Measurements from ENCODE around the gene IBA57. TPM values are rescaled to one million over a fixed set of nuclear protein-coding genes. Genes with fewer than 3 reads are reported as not detected.

Gene IBA57
- total and polyA plus RNA-seq, 7 donors = 2.9 to 14.0 (median 4.8) TPM

DNA sequence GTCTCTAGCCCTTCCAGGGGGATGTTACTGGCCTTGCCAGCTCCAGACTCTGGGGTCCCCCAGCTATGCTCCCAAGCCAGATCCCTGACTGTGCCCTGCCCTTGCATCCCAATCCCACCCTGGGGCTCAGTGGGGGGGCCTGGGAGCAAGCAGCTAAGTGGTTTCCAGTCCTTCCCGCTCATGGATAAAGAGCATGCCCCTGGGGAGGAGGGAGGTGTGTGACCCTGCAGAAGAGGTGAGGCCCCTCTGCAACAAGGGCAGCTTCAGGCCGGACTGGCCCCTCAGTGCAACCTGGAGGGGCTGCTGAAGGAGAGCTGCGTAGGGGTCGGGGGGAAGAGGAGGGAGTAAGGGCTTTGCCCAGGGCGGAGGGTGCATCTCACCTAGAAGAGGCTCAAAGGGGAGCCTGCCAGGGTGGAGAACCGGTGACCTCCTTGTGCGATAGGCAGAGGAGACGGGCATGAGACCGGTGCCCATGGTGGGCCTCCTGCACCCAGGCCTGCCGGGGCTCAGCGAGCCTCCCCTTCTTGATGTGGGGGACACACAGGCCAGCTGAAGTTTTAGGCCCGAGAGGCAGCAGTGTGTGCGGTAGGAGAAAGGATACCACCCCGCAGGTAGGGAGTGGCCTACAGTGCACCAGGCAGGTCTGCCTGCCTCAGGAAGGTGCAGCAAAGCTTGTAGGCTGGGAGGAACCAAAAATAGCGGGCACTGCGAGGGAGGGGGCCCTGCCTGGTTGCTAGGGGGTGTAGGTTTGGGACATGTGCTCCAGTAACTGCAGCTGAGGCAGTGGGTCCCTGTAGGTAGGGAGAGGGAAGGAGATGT, 45.3 kb downstream of the IBA57 start:
- DNase-seq = no peak
- intact Hi-C loops (cut with DNase I) = loop anchor here (5.0 to 10.0 kb wide), 2 partner anchors 76 to 196 kb away; partner anchors contain the start of gene TRIM11
- WGBS, 2 donors = 82 to 89% methylated on average over 16 of the region's 16 CpGs
- H3K9me3 ChIP-seq = no peaks in the 10 kb centered on the region
- no peaks in the 10 kb centered on the region for H3K36me3 ChIP-seq
- H3K27me3 ChIP-seq = peaks cover 12 to 38% (median 26%) of the 10 kb centered on the region in 3 donors
- H3K4me3 ChIP-seq = no peak overlapping the region
- TF ChIP-seq EP300 (IDR thresholded peaks at IDR 0.05) = no peak
- TF ChIP-seq POLR2AphosphoS5 (IDR thresholded peaks at IDR 0.05) = no peak
- no peak for TF ChIP-seq CTCF (IDR thresholded peaks at IDR 0.05)
- no peak for TF ChIP-seq POLR2A (IDR thresholded peaks at IDR 0.05)
- peaks cover 0 to 22% (median 19%) of the 10 kb centered on the region in 4 donors for H3K4me1 ChIP-seq
- no peak overlapping the region for H3K27ac ChIP-seq

GRCh38 chr1:228211531-228212414, 46.2 kb downstream of the IBA57 start:
- intact Hi-C loops (cut with DNase I) = loop anchor here (5.0 to 10.0 kb wide), 2 partner anchors 77 to 196 kb away; partner anchors contain the start of gene TRIM11
- Histone ChIP-seq H3K9me3 (no peaks in the 10 kb centered on the region), H3K27ac (no peak overlapping the region), H3K4me1 (peaks cover 0 to 22% (median 19%) of the 10 kb centered on the region in 4 donors), H3K27me3 (peaks cover 12 to 38% (median 26%) of the 10 kb centered on the region in 3 donors), H3K4me3 (peak overlapping the region in 1 of 4 donors; percentile 49), H3K36me3 (no peaks in the 10 kb centered on the region)
- TF ChIP-seq POLR2AphosphoS5 (IDR thresholded peaks at IDR 0.05) (no peak), POLR2A (IDR thresholded peaks at IDR 0.05) (no peak), EP300 (IDR thresholded peaks at IDR 0.05) (no peak), CTCF (IDR thresholded peaks at IDR 0.05) (no peak)
- WGBS, 2 donors = 85 to 94% methylated on average over 96 of the region's 96 CpGs
- DNase-seq = no peak

- whole genome bisulfite sequencing, 2 donors = 30 to 59% methylated on average over 66 of the region's 66 CpGs
- Histone ChIP-seq H3K27me3 (peaks cover 12 to 38% (median 26%) of the 10 kb centered on the region in 3 donors), H3K27ac (no peak overlapping the region)
These were observed 46.9 kb downstream of the IBA57 start for GRCh38 chr1:228212415-228212965.

More at GRCh38 chr1:228212415-228212965, 46.9 kb downstream of the IBA57 start:
- DNase-seq = no peak
- Histone ChIP-seq H3K4me3 (peak overlapping the region in 3 of 4 donors; percentile 31 to 52 (median 49)), H3K9me3 (no peaks in the 10 kb centered on the region), H3K4me1 (peaks cover 0 to 22% (median 19%) of the 10 kb centered on the region in 4 donors), H3K36me3 (no peaks in the 10 kb centered on the region)
- TF ChIP-seq CTCF (IDR thresholded peaks at IDR 0.05) = no peak
- no peak for TF ChIP-seq POLR2A (IDR thresholded peaks at IDR 0.05)
- no peak for TF ChIP-seq EP300 (IDR thresholded peaks at IDR 0.05)
- no peak for TF ChIP-seq POLR2AphosphoS5 (IDR thresholded peaks at IDR 0.05)
- intact Hi-C loops (cut with DNase I) = loop anchor here (5.0 to 10.0 kb wide), 2 partner anchors 78 to 195 kb away; partner anchors contain the start of gene TRIM11
